CD14-positive monocyte (primary cell): Measurements from ENCODE around the gene TEPSIN. TPM values are rescaled to one million over a fixed set of nuclear protein-coding genes. Genes with fewer than 3 reads are reported as not detected.

Experiments
- DNase-seq, 3 donors: peaks; one replicate each; pipeline ENCODE4 v3.0.0-alpha.2; 2011 to 2022
- H2AFZ ChIP-seq: 2 replicates; pipeline ENCODE4 v1.6.0; 2012; ENCODE audit warnings: mild to moderate bottlenecking, low read depth, low read length, inconsistent platforms; ENCODE audit not compliant: insufficient read depth, poor library complexity, severe bottlenecking
- H3K27ac ChIP-seq, 2 donors: 1 replicate in 1 of 2; 2 replicates in 1 of 2; pipeline ENCODE4 v1.5.1; 2012 to 2013; ENCODE audit warnings: low read length in 2 of 2, control low read depth in 1 of 2, inconsistent platforms in 1 of 2, low read depth in 1 of 2, mild to moderate bottlenecking in 1 of 2
- H3K27me3 ChIP-seq, 2 donors: one replicate each; pipeline versions ENCODE4 v1.6.0 to v1.6.1; 2011 to 2013; ENCODE audit warnings: low read length in 2 of 2; ENCODE audit not compliant: control insufficient read depth in 2 of 2, insufficient read depth in 2 of 2
- H3K36me3 ChIP-seq, 2 donors: replicated peaks in 1 of 2; 1 replicate in 1 of 2; 2 replicates in 1 of 2; pipeline versions ENCODE4 v1.5.1 to v1.6.1; 2012 to 2013; ENCODE audit warnings: low read length in 2 of 2, control low read depth in 1 of 2, inconsistent platforms in 1 of 2, mild to moderate bottlenecking in 1 of 2; ENCODE audit not compliant: insufficient read depth in 2 of 2, control insufficient read depth in 1 of 2
- H3K4me1 ChIP-seq, 2 donors: 1 replicate in 1 of 2; 2 replicates in 1 of 2; pipeline versions ENCODE4 v1.5.1 to v1.6.1; 2012 to 2013; ENCODE audit warnings: low read length in 2 of 2, control low read depth in 1 of 2, inconsistent platforms in 1 of 2, mild to moderate bottlenecking in 1 of 2, moderate library complexity in 1 of 2; ENCODE audit not compliant: insufficient read depth in 2 of 2, control insufficient read depth in 1 of 2
- H3K4me2 ChIP-seq: replicated peaks from 2 replicates; pipeline ENCODE3; 2012; ENCODE audit warnings: low read length, moderate library complexity, mild to moderate bottlenecking; ENCODE audit not compliant: poor library complexity, severe bottlenecking; ENCODE audit errors: extremely low read depth
- H3K4me3 ChIP-seq, 3 experiments: fragments of 200-600 bp in 1 of 3; sonication (generic) in 1 of 3; replicated peaks in 1 of 3; 1 replicate in 2 of 3; 2 replicates in 1 of 3; pipeline ENCODE4 v1.5.1; 2011 to 2013; ENCODE audit warnings: low read length in 3 of 3, mild to moderate bottlenecking in 3 of 3, control low read depth in 2 of 3, low read depth in 2 of 3, inconsistent platforms in 1 of 3, moderate library complexity in 1 of 3
- H3K79me2 ChIP-seq: 2 replicates; pipeline ENCODE4 v1.6.0; 2012; ENCODE audit warnings: mild to moderate bottlenecking, control low read depth, inconsistent platforms, low read length, moderate library complexity; ENCODE audit not compliant: insufficient read depth
- H3K9ac ChIP-seq: 2 replicates; pipeline ENCODE4 v1.6.0; 2017; ENCODE audit warnings: low read length, mild to moderate bottlenecking; ENCODE audit not compliant: insufficient read depth, poor library complexity, severe bottlenecking
- H3K9me3 ChIP-seq, 2 donors: replicated peaks in 1 of 2; 1 replicate in 1 of 2; 2 replicates in 1 of 2; pipeline versions ENCODE4 v1.5.1 to v1.6.1; 2012 to 2013; ENCODE audit warnings: low read length in 2 of 2, control low read depth in 1 of 2; ENCODE audit not compliant: control insufficient read depth in 1 of 2, insufficient read depth in 1 of 2
- H4K20me1 ChIP-seq: 2 replicates; pipeline ENCODE4 v1.6.0; 2012; ENCODE audit warnings: mild to moderate bottlenecking, low read length, control low read depth, moderate library complexity; ENCODE audit not compliant: insufficient read depth
- H3K27ac Mint-ChIP-seq, 7 donors: one replicate each; pipeline ENCODE4 v1.8.0; 2020; ENCODE audit warnings: mild to moderate bottlenecking in 7 of 7, mixed read lengths in 7 of 7, moderate library complexity in 6 of 7, inconsistent platforms in 2 of 7
- H3K27me3 Mint-ChIP-seq, 3 donors: one replicate each; pipeline ENCODE4 v1.8.0; 2021 to 2022; ENCODE audit warnings: low read depth in 3 of 3, mild to moderate bottlenecking in 3 of 3, mixed read lengths in 3 of 3, moderate library complexity in 3 of 3, inconsistent platforms in 1 of 3
- H3K36me3 Mint-ChIP-seq, 2 donors: one replicate each; pipeline ENCODE4 v1.8.0; 2020; ENCODE audit warnings: mixed read lengths in 2 of 2, inconsistent platforms in 1 of 2, mild to moderate bottlenecking in 1 of 2
- H3K4me1 Mint-ChIP-seq: one replicate; pipeline ENCODE4 v1.8.0; 2020; ENCODE audit warnings: mild to moderate bottlenecking, mixed read lengths
- H3K4me3 Mint-ChIP-seq, 2 donors: one replicate each; pipeline ENCODE4 v1.8.0; 2020; ENCODE audit warnings: mild to moderate bottlenecking in 2 of 2, mixed read lengths in 2 of 2, moderate library complexity in 1 of 2
- H3K9me3 Mint-ChIP-seq, 7 donors: one replicate each; pipeline ENCODE4 v1.8.0; 2020 to 2022; ENCODE audit warnings: mixed read lengths in 7 of 7, mild to moderate bottlenecking in 6 of 7, moderate library complexity in 6 of 7, inconsistent platforms in 2 of 7
- CTCF ChIP-seq: fragments of 200-600 bp; IDR thresholded peaks from one replicate; pipeline ENCODE4 v1.8.0; 2022; ENCODE audit warnings: antibody characterized with exemption, mild to moderate bottlenecking
- whole genome bisulfite sequencing: methylation state at CpG from one replicate; pipeline ENCODE4 v1.1.5; 2013; ENCODE audit warnings: missing lambda C conversion rate; ENCODE audit not compliant: insufficient coverage; 5-methylcytosine and 5-hydroxymethylcytosine counted together
- intact Hi-C, 2 donors: fragments of 100-400 bp; cut with micrococcal nuclease; formaldehyde crosslinking; loops; one replicate each; pipeline versions ENCODE4 v1.15.0 to v1.15.1; 2023
- polyA plus RNA-seq, 3 donors: library from polyadenylated mRNA; depleted of rRNA in 1 of 3; unstranded in 2 of 3; stranded (reverse) in 1 of 3; fragments of 300-500 nt in 2 of 3; fragments of >200 nt in 1 of 3; fragmentation: Illumina TruSeq in 2 of 3; gene quantifications; 1 replicate in 2 of 3; 2 replicates in 1 of 3; pipeline ENCODE4 v1.2.3, GENCODE V29; 2012 to 2021

The TEPSIN gene
- polyA plus RNA-seq, 3 donors = 3.4 to 136 (median 4.5) TPM

- Mint-ChIP-seq H3K4me1 (peaks cover 37% of the 10 kb centered on the region), H3K9me3 (peaks cover 0 to 2% (median 0%) of the 10 kb centered on the region in 7 donors), H3K27ac (no peak overlapping the region), H3K4me3 (no peak overlapping the region), H3K27me3 (no peaks in the 10 kb centered on the region), H3K36me3 (peaks cover 12 to 25% of the 10 kb centered on the region in 2 donors)
- TF ChIP-seq CTCF = no peak
- Histone ChIP-seq H3K27me3 (no peaks in the 10 kb centered on the region), H3K27ac (no peak overlapping the region), H2AFZ (no peak overlapping the region), H3K9ac (no peak overlapping the region), H3K4me2 (no peak overlapping the region), H3K79me2 (peaks cover 49% of the 10 kb centered on the region), H3K9me3 (no peaks in the 10 kb centered on the region), H3K4me3 (no peak overlapping the region), H4K20me1 (peaks cover 57% of the 10 kb centered on the region), H3K4me1 (peaks cover 21 to 36% of the 10 kb centered on the region in 2 donors), H3K36me3 (peaks cover 12 to 26% of the 10 kb centered on the region in 2 donors)
- intact Hi-C loops = loop anchor here (1.0 to 2.0 kb wide), 2 partner anchors 98 kb away; no protein-coding TSS in a partner anchor
- no peak for DNase-seq
- 83% methylated on average over 4 of the region's 8 CpGs for WGBS
Observed at GRCh38 chr17:81240761-81241160, 1.9 kb upstream of the TEPSIN start.

GRCh38 chr17:81239714-81240555, 1.1 kb upstream of the TEPSIN start:
- 21% methylated on average over 33 of the region's 37 CpGs for WGBS

More at GRCh38 chr17:81239714-81240555, 1.1 kb upstream of the TEPSIN start:
- H2AFZ ChIP-seq = peak overlapping the region; percentile 86
- H3K27ac ChIP-seq = peak overlapping the region in 1 of 2 donors; percentile 80
- TF ChIP-seq CTCF = no peak
- no peaks in the 10 kb centered on the region for H3K27me3 Mint-ChIP-seq
- H3K36me3 ChIP-seq = peaks cover 13 to 26% of the 10 kb centered on the region in 2 donors
- peaks cover 57% of the 10 kb centered on the region for H3K79me2 ChIP-seq
- no peaks in the 10 kb centered on the region for H3K27me3 ChIP-seq
- DNase-seq = no peak
- intact Hi-C loops = loop anchor here (1.0 to 2.0 kb wide), 3 partner anchors 17 to 97 kb away; partner anchors contain the start of gene CEP131 (in 1 of the 2)
- peak overlapping the region; percentile 97 for H3K9ac ChIP-seq
- peaks cover 21 to 36% of the 10 kb centered on the region in 2 donors for H3K4me1 ChIP-seq
- peak overlapping the region; percentile 99 for H3K4me2 ChIP-seq
- peak overlapping the region; percentile 29 to 92 (median 88) for H3K27ac Mint-ChIP-seq
- H3K4me3 ChIP-seq = peak overlapping the region; percentile 60 to 99 (median 64)
- H3K36me3 Mint-ChIP-seq = peaks cover 13 to 28% of the 10 kb centered on the region in 2 donors
- no peaks in the 10 kb centered on the region for H3K9me3 ChIP-seq
- peaks cover 0 to 2% (median 0%) of the 10 kb centered on the region in 7 donors for H3K9me3 Mint-ChIP-seq
- peaks cover 40% of the 10 kb centered on the region for H3K4me1 Mint-ChIP-seq
- H4K20me1 ChIP-seq = peaks cover 57% of the 10 kb centered on the region
- peak overlapping the region; percentile 86 to 94 for H3K4me3 Mint-ChIP-seq
